Uterus (tissue), 4 donors: ENCODE results near the gene TBC1D22B. TPM values are rescaled to one million over a fixed set of nuclear protein-coding genes. Genes with fewer than 3 reads are reported as not detected.

Experiments
- DNase-seq, 2 donors: peaks; one replicate each; pipeline ENCODE4 v3.0.0-alpha.2; 2019 to 2020
- H3K27ac ChIP-seq, 2 donors: fragments of 200-600 bp; sonication (generic); 1 replicate in 1 of 2; 2 replicates in 1 of 2; pipeline ENCODE4 v1.5.1; 2016 to 2018
- H3K27me3 ChIP-seq, 2 donors: fragments of 200-600 bp; sonication (generic); one replicate each; pipeline ENCODE4 v1.5.1; 2018 to 2019; ENCODE audit warnings: control low read depth in 1 of 2
- H3K36me3 ChIP-seq, 2 donors: fragments of 200-600 bp; sonication (generic); one replicate each; pipeline ENCODE4 v1.5.1; 2019; ENCODE audit warnings: control low read depth in 1 of 2
- H3K4me1 ChIP-seq, 2 donors: fragments of 200-600 bp; sonication (generic); one replicate each; pipeline ENCODE4 v1.5.1; 2018 to 2019; ENCODE audit warnings: control low read depth in 1 of 2
- H3K4me3 ChIP-seq, 2 donors: fragments of 200-600 bp; sonication (generic); 1 replicate in 1 of 2; 2 replicates in 1 of 2; pipeline ENCODE4 v1.5.1; 2018 to 2019; ENCODE audit warnings: mild to moderate bottlenecking in 1 of 2
- H3K9me3 ChIP-seq, 2 donors: fragments of 200-600 bp; sonication (generic); one replicate each; pipeline ENCODE4 v1.5.1; 2019; ENCODE audit warnings: control low read depth in 1 of 2
- POLR2A ChIP-seq, 2 donors: fragments of 450-650 bp; IDR thresholded peaks; one replicate each; pipeline ENCODE4 v1.6.1; 2016; ENCODE audit warnings: antibody characterized with exemption in 2 of 2, mild to moderate bottlenecking in 1 of 2, moderate library complexity in 1 of 2
- intact Hi-C: fragments of 100-400 bp; cut with DNase I; formaldehyde crosslinking; loops from one replicate; pipeline ENCODE4 v1.15.1; 2023; ENCODE audit warnings: low total_unique reads
- total RNA-seq, 4 donors: library from RNA; depleted of rRNA in 3 of 4; stranded (reverse); fragments of >200 nt in 3 of 4; gene quantifications; one replicate each; pipeline versions ENCODE4 v1.1.0 to v1.2.4, GENCODE V29; 2014 to 2023
- TF ChIP-seq, protein P1 (sequence below), 4 experiments: fragments of 200-600 bp in 2 of 4; fragments of 450-650 bp in 2 of 4; sonication (generic) in 2 of 4; IDR thresholded peaks; one replicate each; pipeline ENCODE4 v1.5.1; 2016 to 2019; ENCODE audit warnings: antibody characterized with exemption in 4 of 4, mild to moderate bottlenecking in 2 of 4, moderate library complexity in 1 of 4
- donor health status: DM: yes; HTN: yes; CAD: no.

Gene TBC1D22B
- total RNA-seq, 4 donors from 2014 or later: 4.1 to 15.4 (median 7.5) TPM

DNA sequence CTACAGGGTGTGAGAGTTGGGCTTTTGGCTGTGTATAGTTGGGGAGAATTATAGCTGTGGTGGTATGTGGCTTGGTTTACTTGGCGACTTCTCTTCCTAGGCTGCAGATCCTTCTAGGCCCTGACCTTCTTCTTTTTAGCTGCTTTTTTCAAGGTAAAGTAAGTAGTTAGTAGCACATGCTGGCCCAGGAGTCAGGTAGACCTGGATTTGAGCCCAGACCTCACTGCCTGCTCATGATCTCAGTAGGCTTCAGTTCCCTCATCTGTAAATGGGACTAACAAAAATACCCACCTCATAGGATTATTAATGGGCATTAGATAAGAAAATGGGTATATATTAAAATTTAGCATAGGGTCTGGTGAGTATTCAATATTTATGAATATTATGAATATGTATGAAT is 17.8 kb downstream of the TBC1D22B start:
- intact Hi-C loops: no loop called here

DNA sequence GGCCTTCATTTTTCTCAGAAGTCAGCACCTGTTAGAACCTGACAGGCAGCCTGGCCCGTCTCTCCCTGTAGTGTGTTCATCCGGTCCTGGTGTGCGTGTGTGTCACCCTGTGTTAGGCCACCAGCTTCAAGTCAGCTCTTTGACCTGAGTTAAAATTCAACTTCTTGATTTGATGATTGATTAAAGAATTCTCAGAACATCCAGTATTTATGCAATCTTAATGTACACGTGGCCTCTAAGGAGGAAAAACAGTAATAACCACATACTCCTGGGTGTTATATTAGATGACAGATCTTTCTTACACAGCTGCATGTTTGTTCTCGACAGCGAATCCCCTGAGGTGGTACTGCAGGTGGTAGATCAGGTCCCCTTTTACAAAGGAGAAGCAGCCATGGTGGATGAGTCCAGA is 19.4 kb downstream of the TBC1D22B start:
- DNase-seq: no peak
- intact Hi-C loops: no loop called here
- TF ChIP-seq, protein P1, sequence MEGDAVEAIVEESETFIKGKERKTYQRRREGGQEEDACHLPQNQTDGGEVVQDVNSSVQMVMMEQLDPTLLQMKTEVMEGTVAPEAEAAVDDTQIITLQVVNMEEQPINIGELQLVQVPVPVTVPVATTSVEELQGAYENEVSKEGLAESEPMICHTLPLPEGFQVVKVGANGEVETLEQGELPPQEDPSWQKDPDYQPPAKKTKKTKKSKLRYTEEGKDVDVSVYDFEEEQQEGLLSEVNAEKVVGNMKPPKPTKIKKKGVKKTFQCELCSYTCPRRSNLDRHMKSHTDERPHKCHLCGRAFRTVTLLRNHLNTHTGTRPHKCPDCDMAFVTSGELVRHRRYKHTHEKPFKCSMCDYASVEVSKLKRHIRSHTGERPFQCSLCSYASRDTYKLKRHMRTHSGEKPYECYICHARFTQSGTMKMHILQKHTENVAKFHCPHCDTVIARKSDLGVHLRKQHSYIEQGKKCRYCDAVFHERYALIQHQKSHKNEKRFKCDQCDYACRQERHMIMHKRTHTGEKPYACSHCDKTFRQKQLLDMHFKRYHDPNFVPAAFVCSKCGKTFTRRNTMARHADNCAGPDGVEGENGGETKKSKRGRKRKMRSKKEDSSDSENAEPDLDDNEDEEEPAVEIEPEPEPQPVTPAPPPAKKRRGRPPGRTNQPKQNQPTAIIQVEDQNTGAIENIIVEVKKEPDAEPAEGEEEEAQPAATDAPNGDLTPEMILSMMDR (IDR thresholded peaks at IDR 0.05): no peak
- TF ChIP-seq POLR2A (IDR thresholded peaks at IDR 0.05): no peak
- Histone ChIP-seq H3K27me3 (no peaks in the 10 kb centered on the region), H3K36me3 (no peaks in the 10 kb centered on the region), H3K9me3 (no peaks in the 10 kb centered on the region), H3K27ac (no peak overlapping the region), H3K4me1 (no peaks in the 10 kb centered on the region), H3K4me3 (no peak overlapping the region)

More for the DNA sequence above, 17.8 kb downstream of the TBC1D22B start:
- TF ChIP-seq, protein P1 (IDR thresholded peaks at IDR 0.05): no peak
- no peak for DNase-seq
- no peaks in the 10 kb centered on the region for H3K36me3 ChIP-seq
- no peak overlapping the region for H3K4me3 ChIP-seq
- H3K27me3 ChIP-seq: no peaks in the 10 kb centered on the region
- no peak overlapping the region for H3K27ac ChIP-seq
- no peaks in the 10 kb centered on the region for H3K4me1 ChIP-seq
- no peaks in the 10 kb centered on the region for H3K9me3 ChIP-seq

DNA sequence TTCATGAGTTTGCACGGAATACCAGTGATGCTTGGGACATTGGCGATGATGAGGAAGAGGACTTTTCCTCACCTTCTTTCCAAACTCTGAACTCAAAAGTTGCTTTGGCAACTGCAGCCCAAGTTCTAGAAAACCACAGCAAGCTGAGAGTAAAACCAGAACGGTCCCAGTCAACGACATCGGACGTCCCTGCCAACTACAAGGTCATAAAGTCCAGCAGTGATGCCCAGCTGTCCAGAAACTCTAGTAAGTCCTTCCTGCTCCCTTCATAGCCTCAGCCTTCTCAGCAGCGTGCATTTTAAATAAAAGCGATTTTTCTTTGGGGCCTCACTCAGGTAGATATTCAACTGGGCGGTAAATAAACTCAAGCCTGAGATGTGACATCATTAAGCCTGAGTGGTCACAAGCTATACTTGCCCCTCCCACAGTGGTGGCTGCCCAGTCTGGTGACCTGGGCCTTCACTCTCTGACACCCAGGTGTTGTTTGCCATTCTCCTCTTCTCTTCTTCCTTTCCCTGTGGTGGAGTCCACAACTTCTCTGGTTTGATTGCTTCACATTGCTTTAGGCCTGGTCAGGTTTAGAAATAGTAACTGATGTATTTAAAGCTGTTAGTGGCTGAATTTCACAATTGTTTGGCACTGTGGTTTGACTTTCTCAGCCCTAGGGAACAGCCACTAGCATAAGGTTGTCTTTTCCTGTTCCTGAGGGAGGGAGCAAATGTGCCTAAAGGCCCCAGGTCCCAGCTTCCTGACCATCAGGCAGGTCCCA is 22.0 kb downstream of the TBC1D22B start:
- no peaks in the 10 kb centered on the region for H3K27me3 ChIP-seq
- H3K4me3 ChIP-seq: no peak overlapping the region
- intact Hi-C loops: no loop called here
- TF ChIP-seq, protein P1 (IDR thresholded peaks at IDR 0.05): no peak
- no peak for TF ChIP-seq POLR2A (IDR thresholded peaks at IDR 0.05)
- H3K4me1 ChIP-seq: no peaks in the 10 kb centered on the region
- no peak for DNase-seq
- no peaks in the 10 kb centered on the region for H3K9me3 ChIP-seq
- H3K27ac ChIP-seq: peak overlapping the region in 1 of 2 donors; percentile 19
- H3K36me3 ChIP-seq: no peaks in the 10 kb centered on the region

DNA sequence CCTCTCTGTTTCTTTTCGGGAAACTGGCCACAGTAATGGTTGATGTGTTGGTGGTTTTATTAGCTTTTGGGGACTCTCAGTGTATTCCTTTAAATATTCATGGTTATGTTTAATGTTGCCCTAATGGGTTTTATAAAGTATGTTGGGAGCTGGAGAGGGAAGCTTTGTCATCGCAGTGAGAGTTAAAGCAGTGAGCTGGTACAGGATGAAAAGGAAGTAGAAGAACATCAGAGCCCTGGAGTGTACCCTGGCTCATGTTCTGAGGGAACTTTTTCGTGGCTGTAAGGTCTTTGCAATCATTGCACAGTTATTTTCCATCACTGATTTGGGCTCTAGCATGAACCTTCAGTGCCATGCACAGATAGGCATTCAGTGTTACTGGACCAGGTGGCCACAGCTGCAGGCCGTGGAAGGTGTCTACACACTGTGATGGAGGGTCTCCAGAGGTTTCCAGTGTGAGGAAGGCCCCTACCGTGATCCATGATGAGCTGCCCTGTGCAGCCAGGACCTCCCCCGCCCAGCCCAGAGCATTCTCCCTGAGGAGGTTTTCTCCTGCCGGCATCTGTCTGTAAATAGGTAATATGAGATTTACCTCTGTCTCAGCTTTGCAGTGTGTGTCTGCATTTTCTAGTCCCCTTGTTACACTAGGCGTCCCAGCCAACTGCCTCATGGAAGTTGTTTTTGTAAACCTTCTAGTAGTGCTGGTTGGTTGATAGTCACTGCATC is 22.8 kb downstream of the TBC1D22B start:
- TF ChIP-seq, protein P1 (IDR thresholded peaks at IDR 0.05): no peak
- no peak for TF ChIP-seq POLR2A (IDR thresholded peaks at IDR 0.05)
- Histone ChIP-seq H3K27ac (no peak overlapping the region), H3K36me3 (no peaks in the 10 kb centered on the region), H3K4me1 (no peaks in the 10 kb centered on the region), H3K27me3 (no peaks in the 10 kb centered on the region), H3K9me3 (no peaks in the 10 kb centered on the region), H3K4me3 (no peak overlapping the region)
- intact Hi-C loops: no loop called here
- no peak for DNase-seq

DNA sequence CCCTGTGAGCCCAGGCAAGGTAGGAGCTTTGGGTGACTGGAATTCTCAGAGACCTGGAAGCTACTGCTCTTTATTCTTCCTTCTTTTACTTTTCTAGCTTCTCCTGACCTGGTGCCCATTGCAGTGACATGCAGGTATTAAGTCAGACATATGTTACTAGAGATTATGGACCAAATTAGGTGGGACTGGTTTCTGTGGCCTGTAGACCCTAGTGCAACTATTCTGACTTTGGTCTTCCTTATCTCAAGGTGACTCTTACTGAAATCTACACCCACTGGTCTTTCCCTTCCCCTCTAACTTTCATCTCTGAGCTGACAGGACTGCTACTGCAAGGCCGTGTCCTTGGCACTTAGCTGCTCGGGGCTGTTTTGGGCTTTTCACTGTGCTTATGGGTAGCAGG is 24.8 kb downstream of the TBC1D22B start:
- no peak for DNase-seq
- Histone ChIP-seq H3K4me1 (no peaks in the 10 kb centered on the region), H3K36me3 (no peaks in the 10 kb centered on the region), H3K9me3 (no peaks in the 10 kb centered on the region), H3K27ac (no peak overlapping the region), H3K27me3 (no peaks in the 10 kb centered on the region), H3K4me3 (no peak overlapping the region)
- TF ChIP-seq POLR2A (IDR thresholded peaks at IDR 0.05): no peak
- TF ChIP-seq, protein P1 (IDR thresholded peaks at IDR 0.05): no peak
- intact Hi-C loops: no loop called here
